ENCODE results near the gene EMC10. TPM values are rescaled to one million over a fixed set of nuclear protein-coding genes. Genes with fewer than 3 reads are reported as not detected.

EMC10 gene
- total RNA-seq, 3 donors from 2014 or later, result 111 to 122 (median 117) TPM

DNA sequence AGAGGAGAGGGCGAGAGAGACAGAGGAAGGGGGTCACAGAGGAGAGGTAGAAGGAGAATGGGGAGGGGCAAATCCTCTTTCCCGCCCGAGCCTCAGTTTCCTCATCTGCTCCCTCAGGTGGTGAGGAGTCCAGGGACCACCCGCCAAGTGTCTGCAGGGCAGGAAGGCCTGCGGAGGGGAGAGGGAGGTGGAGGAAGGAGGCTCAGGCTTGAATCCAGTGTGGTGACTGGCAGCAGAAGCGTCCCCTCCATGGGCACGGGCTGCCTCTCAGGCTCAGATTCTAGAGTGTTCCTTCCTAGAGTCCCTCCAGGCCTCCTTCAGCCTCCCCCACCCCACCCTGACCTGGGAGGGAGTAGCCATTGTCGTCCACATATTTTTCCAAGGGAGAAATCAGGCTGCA is 16.9 kb downstream of the EMC10 start:
- DNase-seq, result no peak
- Mint-ChIP-seq H3K27me3 (ENCODE audit: low read depth) (no peaks in the 10 kb centered on the region), H3K4me1 (ENCODE audit: low read depth) (peaks cover 18% of the 10 kb centered on the region), H3K9me3 (no peaks in the 10 kb centered on the region), H3K36me3 (ENCODE audit: insufficient read depth) (no peaks in the 10 kb centered on the region), H3K4me3 (no peak overlapping the region)
- no peak for ATAC-seq

DNA sequence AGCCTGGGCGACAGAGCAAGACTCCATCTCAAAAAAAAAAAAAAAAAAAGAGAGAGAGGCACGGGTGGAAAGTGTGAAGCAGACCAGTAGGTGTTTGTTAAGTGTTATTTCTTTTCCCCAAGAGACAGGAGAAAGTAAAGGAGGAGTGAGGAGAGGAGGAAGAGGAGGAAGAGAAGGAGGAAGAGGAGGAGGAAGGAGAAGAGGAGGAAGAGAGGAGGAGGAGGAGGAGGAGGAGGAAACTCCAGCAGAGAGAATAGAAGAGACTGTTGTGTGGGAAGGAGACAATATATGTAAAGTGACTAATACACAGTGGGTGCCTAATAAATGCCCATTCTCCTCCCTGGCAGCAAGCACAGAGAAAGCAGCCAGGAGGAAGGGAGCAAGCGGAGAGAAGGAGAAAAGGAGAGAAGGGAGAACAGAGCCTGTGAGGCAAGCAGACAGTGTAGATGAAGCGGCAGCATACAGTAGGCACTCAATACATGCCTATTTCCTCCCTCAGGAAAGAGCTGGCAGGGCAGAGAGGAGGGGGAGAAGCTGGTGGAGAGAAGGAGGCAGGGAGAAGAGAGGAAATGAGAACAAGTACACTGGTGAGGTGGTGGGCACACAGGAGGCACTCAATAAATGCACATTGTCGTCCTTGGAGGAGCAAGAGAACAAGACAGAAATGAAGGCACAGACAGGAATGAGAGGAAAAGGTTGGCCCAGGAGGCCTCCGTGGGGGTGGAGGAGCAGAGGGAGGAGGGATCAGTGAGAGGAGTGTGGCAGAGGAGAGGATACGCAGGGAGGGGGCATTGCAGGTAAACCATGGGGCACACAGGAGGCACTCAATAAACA is 18.1 kb downstream of the EMC10 start:
- ATAC-seq, result no peak

DNA sequence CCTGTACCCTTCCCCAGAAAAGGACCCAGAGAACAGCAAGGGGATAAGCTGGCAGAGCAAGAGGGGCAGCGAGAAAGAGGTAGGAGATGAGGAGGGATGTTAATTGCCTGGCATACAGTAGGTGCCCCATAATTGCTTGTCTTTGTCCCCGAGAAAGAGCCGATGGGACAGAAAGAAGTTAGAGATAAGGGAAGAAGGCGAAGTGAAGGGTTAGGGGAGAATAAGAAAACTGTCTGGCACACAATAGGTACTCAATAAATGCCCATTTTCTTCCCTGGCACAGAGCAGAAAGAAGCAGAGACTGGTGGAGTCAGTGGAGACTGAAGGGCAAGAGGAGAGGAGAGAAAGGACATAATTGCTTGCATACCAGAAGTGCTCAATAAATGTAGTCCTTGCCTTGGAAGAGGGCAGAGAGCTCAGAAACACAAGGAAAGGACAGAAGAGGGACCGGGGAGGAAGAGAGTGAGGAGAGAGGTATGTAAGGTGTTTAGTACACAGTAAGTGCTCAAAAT is 18.8 kb downstream of the EMC10 start:
- Mint-ChIP-seq H3K4me3 (no peak overlapping the region), H3K4me1 (ENCODE audit: low read depth) (peaks cover 18% of the 10 kb centered on the region), H3K9me3 (no peaks in the 10 kb centered on the region), H3K36me3 (ENCODE audit: insufficient read depth) (no peaks in the 10 kb centered on the region), H3K27me3 (ENCODE audit: low read depth) (no peaks in the 10 kb centered on the region)
- ATAC-seq, result no peak
- no peak for DNase-seq

More for the DNA sequence above, 18.1 kb downstream of the EMC10 start:
- no peaks in the 10 kb centered on the region for H3K9me3 Mint-ChIP-seq
- DNase-seq, result no peak
- H3K36me3 Mint-ChIP-seq (ENCODE audit: insufficient read depth), result no peaks in the 10 kb centered on the region
- peaks cover 18% of the 10 kb centered on the region for H3K4me1 Mint-ChIP-seq (ENCODE audit: low read depth)
- no peaks in the 10 kb centered on the region for H3K27me3 Mint-ChIP-seq (ENCODE audit: low read depth)
- no peak overlapping the region for H3K4me3 Mint-ChIP-seq

DNA sequence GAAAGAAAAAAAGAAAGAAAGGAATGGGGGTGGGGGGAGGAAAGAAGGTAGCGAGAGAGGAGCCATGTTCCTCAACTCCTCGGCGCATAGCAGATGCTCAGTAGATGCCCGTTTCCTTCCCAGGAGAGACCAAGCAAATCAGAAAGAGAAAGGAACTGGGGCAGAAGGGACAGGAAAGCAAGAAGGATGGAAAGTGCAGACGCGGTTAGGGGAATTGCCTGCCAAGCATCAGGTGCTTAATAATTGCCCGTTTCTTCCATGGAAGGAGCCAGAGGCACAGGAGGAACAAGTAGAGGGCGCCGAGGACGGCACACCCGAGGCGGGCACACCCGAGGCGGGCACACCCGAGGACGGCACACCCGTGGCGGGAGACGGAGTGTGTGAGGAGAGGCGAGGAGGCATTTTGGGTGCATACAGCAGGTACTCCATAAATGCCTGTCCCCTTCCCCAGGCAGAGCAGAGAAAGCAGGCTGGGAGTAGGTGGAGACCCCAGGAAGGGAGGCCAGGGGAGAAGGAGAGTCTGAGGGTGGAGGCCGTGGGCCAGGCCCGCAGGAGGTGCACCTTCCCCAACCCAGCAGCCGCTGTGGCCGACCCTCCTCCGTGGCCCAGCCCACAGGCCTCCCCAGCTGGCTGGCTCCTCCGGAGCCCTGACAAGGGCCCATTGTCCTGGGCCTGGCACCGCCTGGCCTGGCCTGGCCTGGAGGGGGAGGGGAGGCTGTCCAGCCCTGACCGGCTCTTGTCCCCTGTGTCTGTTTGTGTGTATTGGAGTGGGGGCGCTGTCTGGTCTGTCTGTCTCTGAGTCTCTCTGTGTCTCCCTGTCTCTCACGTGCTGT is 20.1 kb downstream of the EMC10 start:
- no peaks in the 10 kb centered on the region for H3K27me3 Mint-ChIP-seq (ENCODE audit: low read depth)
- H3K9me3 Mint-ChIP-seq, result no peaks in the 10 kb centered on the region
- H3K4me3 Mint-ChIP-seq, result no peak overlapping the region
- no peaks in the 10 kb centered on the region for H3K36me3 Mint-ChIP-seq (ENCODE audit: insufficient read depth)
- ATAC-seq (no peak), DNase-seq (no peak)
- peaks cover 11% of the 10 kb centered on the region for H3K4me1 Mint-ChIP-seq (ENCODE audit: low read depth)

DNA sequence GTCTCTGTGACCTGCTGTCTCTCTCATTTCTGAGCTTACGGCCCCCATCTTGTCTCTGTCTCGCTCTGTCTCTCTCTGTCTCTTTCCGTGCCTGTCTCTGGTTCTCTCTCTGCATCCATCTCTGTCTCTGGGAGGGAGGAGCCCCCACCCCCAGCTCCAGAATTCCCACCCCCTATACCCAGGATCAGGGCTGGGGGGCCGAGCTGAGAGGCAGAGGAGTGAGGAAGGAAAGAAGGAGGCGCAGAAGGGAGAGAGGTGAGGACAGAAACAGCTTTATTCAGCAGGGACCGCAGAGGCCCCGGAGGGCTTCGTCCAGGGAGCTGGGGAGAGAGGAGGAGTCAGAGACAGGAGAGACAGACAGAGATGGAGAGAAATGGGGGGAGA is 20.7 kb downstream of the EMC10 start:
- H3K4me1 Mint-ChIP-seq (ENCODE audit: low read depth), result peaks cover 5% of the 10 kb centered on the region
- H3K36me3 Mint-ChIP-seq (ENCODE audit: insufficient read depth), result no peaks in the 10 kb centered on the region
- no peaks in the 10 kb centered on the region for H3K9me3 Mint-ChIP-seq

DNA sequence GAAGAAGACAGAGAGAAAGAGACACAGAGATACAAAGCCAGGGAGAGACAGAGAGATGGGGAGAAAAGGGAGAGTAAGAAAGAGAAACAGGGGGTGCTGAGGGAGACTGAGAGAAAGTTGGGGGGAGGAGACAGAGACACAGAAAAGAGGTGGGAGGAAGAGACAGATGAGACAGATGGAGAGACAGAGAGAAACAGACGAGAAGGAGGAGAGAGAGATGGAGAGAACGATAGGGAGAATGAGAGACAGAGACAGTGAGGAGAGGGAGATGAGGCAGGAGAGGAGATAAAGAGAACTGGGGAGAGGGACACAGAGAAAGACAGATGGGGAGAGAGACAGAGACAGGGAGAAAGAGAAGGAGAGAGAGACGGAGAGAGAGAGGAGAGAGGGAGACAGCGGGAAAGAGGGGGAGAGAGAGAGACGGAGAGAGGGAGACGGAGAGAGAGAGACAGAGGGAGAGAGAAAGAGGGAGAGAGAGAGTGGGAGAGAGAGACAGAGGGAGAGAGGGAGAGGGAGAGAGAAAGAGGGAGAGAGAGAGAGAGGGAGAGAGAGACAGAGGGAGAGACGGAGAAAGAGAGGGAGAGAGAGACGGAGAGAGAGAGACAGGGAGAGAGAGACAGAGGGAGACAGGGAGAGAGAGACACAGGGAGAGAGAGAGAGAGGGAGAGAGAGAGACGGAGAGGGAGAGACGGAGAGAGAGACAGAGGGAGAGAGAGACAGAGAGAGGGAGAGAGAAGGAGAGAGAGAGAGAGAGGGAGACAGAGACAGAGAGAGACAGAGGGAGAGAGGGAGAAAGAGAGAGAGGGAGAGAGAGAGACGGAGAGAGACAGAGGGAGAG is 22.1 kb downstream of the EMC10 start:
- Mint-ChIP-seq H3K27me3 (ENCODE audit: low read depth) (no peaks in the 10 kb centered on the region), H3K36me3 (ENCODE audit: insufficient read depth) (no peaks in the 10 kb centered on the region), H3K4me3 (no peak overlapping the region), H3K9me3 (no peaks in the 10 kb centered on the region), H3K4me1 (ENCODE audit: low read depth) (no peaks in the 10 kb centered on the region)
- no peak for DNase-seq
- ATAC-seq, result no peak

More for the DNA sequence above, 20.7 kb downstream of the EMC10 start:
- DNase-seq (no peak), ATAC-seq (no peak)
- no peaks in the 10 kb centered on the region for H3K27me3 Mint-ChIP-seq (ENCODE audit: low read depth)
- no peak overlapping the region for H3K4me3 Mint-ChIP-seq

DNA sequence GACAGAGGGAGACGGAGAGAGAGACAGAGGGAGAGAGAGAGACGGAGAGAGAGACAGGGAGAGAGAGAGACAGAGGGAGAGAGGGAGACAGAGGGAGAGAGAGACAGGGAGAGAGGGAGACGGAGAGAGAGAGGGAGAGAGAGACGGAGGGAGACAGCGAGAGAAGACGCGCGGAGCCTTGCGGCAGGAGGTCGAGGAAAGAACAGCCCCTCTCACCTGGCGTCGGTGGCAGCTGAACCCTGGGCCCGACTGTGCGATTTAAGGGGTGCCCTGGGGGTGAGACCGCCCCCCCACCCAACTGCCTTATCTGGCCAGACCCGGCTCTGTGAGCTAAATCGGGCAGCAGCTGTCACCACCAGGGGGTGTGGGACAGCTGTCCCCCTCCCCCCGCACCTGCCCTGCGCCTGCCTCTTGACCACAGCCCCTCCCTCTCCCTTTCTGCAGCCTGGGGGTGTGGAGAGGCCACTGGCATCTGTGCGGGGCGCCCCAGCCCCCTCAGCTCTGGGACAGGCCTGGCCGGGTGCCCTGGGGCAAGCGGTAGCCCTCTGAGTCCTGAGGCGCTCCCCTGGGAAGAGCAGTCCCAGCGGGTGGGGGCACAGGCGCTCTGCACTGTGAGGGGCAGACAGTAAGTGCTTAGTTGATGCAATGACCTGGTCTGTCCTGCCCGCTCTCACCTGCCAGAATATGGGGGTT is 23.9 kb downstream of the EMC10 start:
- ATAC-seq, result peak in 1 of 2 donors; percentile 14

DNA sequence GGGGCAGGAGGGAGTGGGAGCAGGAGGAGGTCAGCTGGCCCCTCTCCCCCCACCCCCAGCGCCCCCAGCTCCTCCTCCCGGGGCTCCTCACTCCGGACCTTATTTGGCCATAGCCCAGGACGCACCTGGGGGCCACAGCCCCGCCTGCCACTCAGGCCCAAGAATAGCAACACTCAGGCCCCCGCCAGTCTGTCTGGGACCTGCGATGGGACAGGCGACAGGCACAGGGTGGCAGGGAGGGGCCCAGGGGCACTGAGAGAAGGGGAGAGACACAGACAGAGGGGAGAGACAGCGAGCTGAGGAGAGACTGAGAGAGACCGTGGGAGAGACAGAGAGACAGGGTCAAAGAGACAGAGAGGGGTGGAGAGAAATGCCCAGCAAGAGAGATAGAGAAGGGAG is 24.4 kb downstream of the EMC10 start:
- Mint-ChIP-seq H3K4me3 (no peak overlapping the region), H3K27me3 (ENCODE audit: low read depth) (no peaks in the 10 kb centered on the region), H3K36me3 (ENCODE audit: insufficient read depth) (no peaks in the 10 kb centered on the region), H3K9me3 (no peaks in the 10 kb centered on the region), H3K4me1 (ENCODE audit: low read depth) (no peaks in the 10 kb centered on the region)
- no peak for DNase-seq
- ATAC-seq, result peak in 1 of 2 donors; percentile 14

More for the DNA sequence above, 23.9 kb downstream of the EMC10 start:
- no peak for DNase-seq
- Mint-ChIP-seq H3K4me1 (ENCODE audit: low read depth) (no peaks in the 10 kb centered on the region), H3K27me3 (ENCODE audit: low read depth) (no peaks in the 10 kb centered on the region), H3K9me3 (no peaks in the 10 kb centered on the region), H3K4me3 (no peak overlapping the region), H3K36me3 (ENCODE audit: insufficient read depth) (no peaks in the 10 kb centered on the region)

DNA sequence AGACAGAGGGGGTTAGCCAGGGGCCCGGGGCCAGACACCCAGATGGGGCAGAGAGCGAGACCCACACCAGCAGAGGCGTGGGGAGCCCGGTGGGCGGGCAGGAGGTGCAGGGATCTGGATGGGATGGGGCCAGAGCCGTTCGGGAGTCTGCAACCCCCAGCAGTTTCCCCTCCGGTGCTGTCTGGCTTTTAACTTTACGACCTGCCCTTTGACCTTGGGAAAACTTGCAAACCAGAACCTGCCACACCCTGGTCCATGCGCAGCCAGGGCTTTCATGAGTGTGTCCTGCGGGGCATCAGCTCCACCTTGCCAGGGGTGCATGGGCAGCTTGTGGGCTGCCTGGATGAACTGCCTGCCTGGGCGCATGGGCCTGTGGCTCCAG is 24.9 kb downstream of the EMC10 start:
- Mint-ChIP-seq H3K4me1 (ENCODE audit: low read depth) (no peaks in the 10 kb centered on the region), H3K27me3 (ENCODE audit: low read depth) (no peaks in the 10 kb centered on the region), H3K4me3 (no peak overlapping the region), H3K9me3 (no peaks in the 10 kb centered on the region), H3K36me3 (ENCODE audit: insufficient read depth) (no peaks in the 10 kb centered on the region)
- peak in 1 of 2 donors; percentile 30 for ATAC-seq
- DNase-seq, result no peak

DNA sequence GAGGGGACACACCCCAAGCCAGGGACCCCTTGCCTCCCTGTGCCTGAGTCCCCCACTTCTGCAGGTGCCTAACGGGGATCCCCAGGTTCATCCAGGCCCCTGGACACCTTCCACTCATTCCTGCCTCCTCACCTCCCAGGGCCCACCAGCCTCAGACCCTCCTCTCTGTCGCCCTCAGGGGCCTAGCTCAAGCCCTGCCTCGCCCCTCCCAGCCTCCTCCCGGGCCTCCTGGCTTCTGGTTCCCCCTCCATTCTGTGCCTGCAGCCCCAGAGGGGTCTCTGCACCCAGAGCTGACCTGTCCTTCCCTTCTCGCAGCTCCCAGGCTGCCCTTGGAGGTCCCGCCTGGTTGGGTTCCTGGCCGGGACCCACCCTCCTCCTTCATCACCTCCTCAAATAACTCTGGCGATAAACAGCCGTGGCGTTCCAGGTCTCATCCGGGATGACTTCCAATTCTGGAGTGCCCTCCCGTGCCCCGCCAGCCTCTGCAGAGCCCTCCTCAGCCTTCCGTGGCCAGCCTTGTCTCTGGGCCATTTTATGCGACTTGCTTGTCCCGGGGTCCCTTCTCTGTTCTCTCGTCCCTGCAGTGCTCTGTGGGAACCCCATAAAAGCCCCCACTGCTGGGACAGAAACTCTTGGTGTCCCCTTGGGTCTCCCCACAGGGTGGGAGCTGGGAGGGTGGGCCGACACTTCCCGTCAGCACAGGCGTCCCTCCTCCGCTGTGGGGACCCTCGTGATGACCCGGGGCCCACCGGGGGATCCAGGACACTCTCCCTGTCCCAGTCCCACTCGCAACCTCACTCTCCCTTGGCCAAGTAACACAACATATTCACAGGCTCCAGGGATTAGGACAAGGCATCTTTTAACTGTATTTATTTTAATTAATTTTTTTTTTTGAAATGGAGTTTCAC is 25.5 kb downstream of the EMC10 start:
- H3K9me3 Mint-ChIP-seq, result no peaks in the 10 kb centered on the region
- no peaks in the 10 kb centered on the region for H3K27me3 Mint-ChIP-seq (ENCODE audit: low read depth)
- DNase-seq (no peak), ATAC-seq (no peak)
- no peaks in the 10 kb centered on the region for H3K36me3 Mint-ChIP-seq (ENCODE audit: insufficient read depth)
- H3K4me1 Mint-ChIP-seq (ENCODE audit: low read depth), result no peaks in the 10 kb centered on the region
- H3K4me3 Mint-ChIP-seq, result no peak overlapping the region

DNA sequence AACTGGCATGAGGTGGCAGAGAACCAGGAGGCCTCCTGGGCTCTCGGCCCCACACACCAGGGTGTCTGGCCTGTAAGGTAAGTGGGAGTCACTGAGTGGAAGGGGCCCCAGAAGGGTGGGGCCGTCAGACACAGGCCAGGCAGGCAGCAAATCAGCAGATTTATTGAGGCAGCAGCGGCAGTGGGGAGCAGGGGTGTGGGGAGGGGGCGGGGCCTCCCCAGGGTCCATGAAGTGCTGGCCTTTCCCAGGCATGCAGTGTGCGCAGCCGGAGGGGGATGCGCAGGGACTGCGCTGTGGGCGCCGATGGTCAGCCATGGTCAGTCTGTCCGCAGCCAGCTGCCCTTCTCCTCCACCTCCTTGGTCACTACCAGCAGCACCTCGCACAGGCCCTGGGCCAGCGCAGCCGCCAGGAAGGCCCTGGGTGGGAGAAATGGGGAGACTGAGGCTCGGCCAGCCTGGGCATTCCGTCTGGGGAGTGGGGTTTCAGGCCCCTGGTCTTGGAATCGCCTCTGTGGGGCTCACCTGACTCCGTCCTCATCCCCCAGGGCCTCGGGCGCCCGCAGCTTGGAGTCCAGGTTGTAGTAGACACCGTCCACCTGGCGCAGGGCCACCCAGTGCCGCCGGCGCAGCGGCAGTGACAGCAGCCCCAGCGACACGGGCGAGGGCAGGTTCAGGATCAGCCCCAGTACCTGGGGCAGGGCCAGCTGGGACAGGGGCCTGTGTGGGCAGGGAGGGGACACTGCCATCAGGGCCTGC is 29.7 kb downstream of the EMC10 start:
- Mint-ChIP-seq H3K4me3 (no peak overlapping the region), H3K9me3 (no peaks in the 10 kb centered on the region), H3K36me3 (ENCODE audit: insufficient read depth) (peaks cover 3% of the 10 kb centered on the region), H3K27me3 (ENCODE audit: low read depth) (no peaks in the 10 kb centered on the region), H3K4me1 (ENCODE audit: low read depth) (peaks cover 4% of the 10 kb centered on the region)
- DNase-seq (no peak), ATAC-seq (no peak)

DNA sequence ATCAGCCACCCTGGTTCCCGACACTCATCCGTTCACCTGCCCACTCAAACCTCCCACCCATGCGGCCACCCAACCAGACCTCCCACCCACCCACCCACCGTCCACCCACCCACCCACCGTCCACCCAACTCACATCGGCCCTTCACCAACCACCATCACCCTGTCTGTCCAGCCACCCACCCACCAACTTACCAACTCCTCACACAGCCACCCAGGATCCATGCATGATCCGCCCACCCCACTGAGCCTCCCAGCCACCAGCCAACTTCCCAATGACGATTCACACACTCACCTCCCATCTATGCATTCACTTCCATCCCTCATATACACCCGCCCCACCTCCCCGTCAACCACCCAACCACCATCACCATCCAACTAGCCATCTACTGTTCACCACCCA is 30.4 kb downstream of the EMC10 start:
- DNase-seq (no peak), ATAC-seq (no peak)
- H3K9me3 Mint-ChIP-seq, result no peaks in the 10 kb centered on the region
- no peak overlapping the region for H3K4me3 Mint-ChIP-seq
- peaks cover 7% of the 10 kb centered on the region for H3K4me1 Mint-ChIP-seq (ENCODE audit: low read depth)
- H3K36me3 Mint-ChIP-seq (ENCODE audit: insufficient read depth), result peaks cover 3% of the 10 kb centered on the region
- H3K27me3 Mint-ChIP-seq (ENCODE audit: low read depth), result no peaks in the 10 kb centered on the region

Data from activated T-cell treated with anti-CD3 and anti-CD28 coated beads, Interleukin-2, amount 50 U/mL, for 4 hours (primary cell).